Natural killer cell treated with Interleukin-12 subunit alpha and Interleukin-12 subunit beta and Interleukin-15 and Interleukin-18, amount 100 ng/mL, for 72 hours (primary cell): Measurements from ENCODE around the gene IFNE. TPM values are rescaled to one million over a fixed set of nuclear protein-coding genes. Genes with fewer than 3 reads are reported as not detected.

ENCODE experiments used
- ATAC-seq, 2 donors: fragments of 150-1000 bp; cut with Tn5 transposase in 1 of 2; sonication (Bioruptor Pico), chemical (Tn5 transposase) in 1 of 2; 2 replicates each; pipeline ENCODE4 v1.10.0; 2021
- DNase-seq: peaks from one replicate; pipeline ENCODE4 v3.0.0; 2022; ENCODE audit warnings: low spot score
- H3K27ac Mint-ChIP-seq, 2 donors: 1 replicate in 1 of 2; 2 replicates in 1 of 2; pipeline ENCODE4 v1.8.0; 2022; ENCODE audit warnings: mixed read lengths in 2 of 2, mild to moderate bottlenecking in 1 of 2, moderate library complexity in 1 of 2
- H3K27me3 Mint-ChIP-seq, 2 donors: 1 replicate in 1 of 2; 2 replicates in 1 of 2; pipeline ENCODE4 v1.8.0; 2022; ENCODE audit warnings: mixed read lengths in 2 of 2
- H3K36me3 Mint-ChIP-seq: one replicate; pipeline ENCODE4 v1.8.0; 2022; ENCODE audit warnings: mixed read lengths
- H3K4me1 Mint-ChIP-seq, 2 donors: 1 replicate in 1 of 2; 2 replicates in 1 of 2; pipeline ENCODE4 v1.8.0; 2022; ENCODE audit warnings: low read depth in 2 of 2, mixed read lengths in 2 of 2, mild to moderate bottlenecking in 1 of 2
- H3K4me3 Mint-ChIP-seq: one replicate; pipeline ENCODE4 v1.8.0; 2022; ENCODE audit warnings: mixed read lengths
- H3K9me3 Mint-ChIP-seq: 2 replicates; pipeline ENCODE4 v1.8.0; 2022; ENCODE audit warnings: mixed read lengths
- total RNA-seq, 2 donors: library from RNA; stranded (reverse); gene quantifications; one replicate each; pipeline ENCODE4 v1.2.3, GENCODE V29; 2022

The IFNE gene
- not detected for total RNA-seq

GRCh38 chr9:21482213-21482612 is at the start of gene IFNE:
Gene IFNE, minus strand, starts transcription at chr9:21482313. Its CDS starts 619 bp downstream, at chr9:21481694.
- DNase-seq: no peak
- Mint-ChIP-seq H3K9me3 (no peaks in the 10 kb centered on the region), H3K27ac (no peak within 1 kb of the TSS), H3K36me3 (peaks cover 6% of the 10 kb centered on the region), H3K4me1 (no peaks in the 10 kb centered on the region), H3K4me3 (no peak within 1 kb of the TSS), H3K27me3 (peaks cover 14 to 43% of the 10 kb centered on the region in 2 donors)
- ATAC-seq: no peak

GRCh38 chr9:21528123-21528808 is 46.2 kb upstream of the IFNE start:
- ATAC-seq (peak in 1 of 2 donors; percentile 20), DNase-seq (no peak)
- Mint-ChIP-seq H3K9me3 (no peaks in the 10 kb centered on the region), H3K27me3 (peaks cover 33 to 64% of the 10 kb centered on the region in 2 donors), H3K36me3 (no peaks in the 10 kb centered on the region), H3K4me3 (no peak overlapping the region), H3K27ac (no peak overlapping the region), H3K4me1 (no peaks in the 10 kb centered on the region)

- ATAC-seq (no peak), DNase-seq (no peak)
- Mint-ChIP-seq H3K27me3 (peaks cover 35 to 68% of the 10 kb centered on the region in 2 donors), H3K4me1 (no peaks in the 10 kb centered on the region), H3K27ac (no peak overlapping the region), H3K36me3 (no peaks in the 10 kb centered on the region), H3K4me3 (no peak overlapping the region), H3K9me3 (no peaks in the 10 kb centered on the region)
Observed at GRCh38 chr9:21527579-21527978, 45.5 kb upstream of the IFNE start.

- no peak for ATAC-seq
- H3K4me1 Mint-ChIP-seq: no peaks in the 10 kb centered on the region
- no peak for DNase-seq
- H3K36me3 Mint-ChIP-seq: no peaks in the 10 kb centered on the region
- no peaks in the 10 kb centered on the region for H3K9me3 Mint-ChIP-seq
- H3K27ac Mint-ChIP-seq: no peak overlapping the region
- no peak overlapping the region for H3K4me3 Mint-ChIP-seq
- peaks cover 44 to 64% of the 10 kb centered on the region in 2 donors for H3K27me3 Mint-ChIP-seq
Observed at GRCh38 chr9:21525174-21525573, 43.1 kb upstream of the IFNE start.

GRCh38 chr9:21524099-21524830 is 42.2 kb upstream of the IFNE start:
- ATAC-seq: no peak
- H3K36me3 Mint-ChIP-seq: no peaks in the 10 kb centered on the region
- DNase-seq: no peak
- no peak overlapping the region for H3K4me3 Mint-ChIP-seq
- H3K27ac Mint-ChIP-seq: no peak overlapping the region
- H3K9me3 Mint-ChIP-seq: no peaks in the 10 kb centered on the region
- no peaks in the 10 kb centered on the region for H3K4me1 Mint-ChIP-seq
- peaks cover 48 to 62% of the 10 kb centered on the region in 2 donors for H3K27me3 Mint-ChIP-seq

- Mint-ChIP-seq H3K4me3 (no peak overlapping the region), H3K27me3 (peaks cover 46 to 56% of the 10 kb centered on the region in 2 donors), H3K9me3 (no peaks in the 10 kb centered on the region), H3K27ac (no peak overlapping the region), H3K4me1 (no peaks in the 10 kb centered on the region), H3K36me3 (no peaks in the 10 kb centered on the region)
- no peak for ATAC-seq
- no peak for DNase-seq
Observed at GRCh38 chr9:21523021-21524014, 41.2 kb upstream of the IFNE start.

- H3K9me3 Mint-ChIP-seq: no peaks in the 10 kb centered on the region
- ATAC-seq (no peak), DNase-seq (no peak)
- no peak overlapping the region for H3K4me3 Mint-ChIP-seq
- H3K27me3 Mint-ChIP-seq: peaks cover 40 to 51% of the 10 kb centered on the region in 2 donors
- H3K36me3 Mint-ChIP-seq: no peaks in the 10 kb centered on the region
- H3K4me1 Mint-ChIP-seq: no peaks in the 10 kb centered on the region
- H3K27ac Mint-ChIP-seq: no peak overlapping the region
Observed at GRCh38 chr9:21522348-21522747, 40.2 kb upstream of the IFNE start.

GRCh38 chr9:21521448-21521847 is 39.3 kb upstream of the IFNE start:
- H3K27me3 Mint-ChIP-seq: peaks cover 36 to 42% of the 10 kb centered on the region in 2 donors
- H3K4me1 Mint-ChIP-seq: no peaks in the 10 kb centered on the region
- no peak overlapping the region for H3K4me3 Mint-ChIP-seq

GRCh38 chr9:21520501-21521228 is 38.6 kb upstream of the IFNE start:
- H3K9me3 Mint-ChIP-seq: no peaks in the 10 kb centered on the region
- peaks cover 35% of the 10 kb centered on the region in 2 donors for H3K27me3 Mint-ChIP-seq
- no peaks in the 10 kb centered on the region for H3K36me3 Mint-ChIP-seq
- DNase-seq: no peak
- no peak overlapping the region for H3K27ac Mint-ChIP-seq
- no peaks in the 10 kb centered on the region for H3K4me1 Mint-ChIP-seq
- H3K4me3 Mint-ChIP-seq: no peak overlapping the region
- no peak for ATAC-seq

More at GRCh38 chr9:21521448-21521847, 39.3 kb upstream of the IFNE start:
- Mint-ChIP-seq H3K9me3 (no peaks in the 10 kb centered on the region), H3K27ac (no peak overlapping the region), H3K36me3 (no peaks in the 10 kb centered on the region)
- DNase-seq (no peak), ATAC-seq (no peak)

GRCh38 chr9:21519855-21520434 is 37.8 kb upstream of the IFNE start:
- Mint-ChIP-seq H3K4me1 (no peaks in the 10 kb centered on the region), H3K4me3 (no peak overlapping the region), H3K27ac (no peak overlapping the region), H3K27me3 (peaks cover 32 to 35% of the 10 kb centered on the region in 2 donors), H3K36me3 (no peaks in the 10 kb centered on the region), H3K9me3 (no peaks in the 10 kb centered on the region)
- no peak for ATAC-seq
- DNase-seq: no peak

GRCh38 chr9:21516796-21517195 is 34.7 kb upstream of the IFNE start:
- H3K4me1 Mint-ChIP-seq: no peaks in the 10 kb centered on the region
- ATAC-seq: no peak
- no peaks in the 10 kb centered on the region for H3K36me3 Mint-ChIP-seq
- no peaks in the 10 kb centered on the region for H3K9me3 Mint-ChIP-seq
- no peak overlapping the region for H3K4me3 Mint-ChIP-seq
- H3K27ac Mint-ChIP-seq: no peak overlapping the region
- peaks cover 6 to 17% of the 10 kb centered on the region in 2 donors for H3K27me3 Mint-ChIP-seq
- DNase-seq: no peak

GRCh38 chr9:21513431-21513830 is 31.3 kb upstream of the IFNE start:
- H3K36me3 Mint-ChIP-seq: no peaks in the 10 kb centered on the region
- DNase-seq: no peak
- H3K4me1 Mint-ChIP-seq: no peaks in the 10 kb centered on the region
- no peak for ATAC-seq
- H3K27me3 Mint-ChIP-seq: peaks cover 11 to 12% of the 10 kb centered on the region in 2 donors
- no peak overlapping the region for H3K27ac Mint-ChIP-seq
- no peak overlapping the region for H3K4me3 Mint-ChIP-seq
- H3K9me3 Mint-ChIP-seq: no peaks in the 10 kb centered on the region

- Mint-ChIP-seq H3K4me3 (no peak overlapping the region), H3K27ac (no peak overlapping the region), H3K27me3 (peaks cover 13 to 27% of the 10 kb centered on the region in 2 donors), H3K36me3 (no peaks in the 10 kb centered on the region), H3K4me1 (peaks cover 3 to 10% of the 10 kb centered on the region in 2 donors), H3K9me3 (no peaks in the 10 kb centered on the region)
- DNase-seq (no peak), ATAC-seq (no peak)
Observed at GRCh38 chr9:21510806-21511205, 28.7 kb upstream of the IFNE start.
